ENCODE data around the gene TM9SF3.

TM9SF3 gene

DNA sequence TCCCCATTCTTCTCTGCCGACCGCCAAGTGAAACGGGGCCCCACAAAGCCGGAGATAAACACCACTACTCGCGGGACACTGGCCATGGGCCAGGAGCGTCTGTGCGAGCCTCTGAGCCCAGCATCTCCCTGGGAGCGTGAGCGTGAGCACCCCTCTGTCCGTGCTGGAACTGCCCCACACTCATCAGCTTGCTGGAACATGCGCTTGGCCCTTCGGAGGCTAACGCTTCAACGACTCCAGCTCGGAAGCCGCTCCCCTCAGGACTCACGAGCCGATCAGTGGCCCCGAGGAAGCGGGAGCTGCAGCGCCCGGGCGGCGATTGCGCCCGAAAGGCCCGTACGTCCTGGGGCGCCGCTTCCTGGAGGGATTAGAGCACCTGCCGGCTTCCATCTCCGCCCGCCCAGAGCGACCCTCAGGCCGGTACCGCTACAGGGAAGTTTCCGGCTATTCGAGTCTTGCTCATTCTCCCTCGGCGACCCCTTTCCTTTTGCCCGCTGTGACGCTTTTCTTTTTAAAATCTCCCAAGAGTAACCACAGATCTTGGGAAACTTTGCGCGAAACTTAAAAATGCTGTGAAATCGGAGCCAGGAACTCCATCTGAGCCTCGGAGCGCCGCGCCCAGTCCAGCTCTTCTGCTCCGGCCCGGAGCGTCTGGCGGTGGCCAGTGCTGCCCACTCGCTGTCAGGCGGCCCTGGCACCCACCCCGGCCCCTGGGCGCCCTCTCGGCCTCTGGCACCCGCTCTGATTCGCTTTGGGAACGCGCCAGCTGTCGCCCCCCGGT is 74.1 kb downstream of the TM9SF3 start:
- peak; percentile 32; the same call in 1 of the 2 replicates for TF ChIP-seq EZH2phosphoT487 (IDR thresholded peaks at IDR 0.05; ENCODE audit: borderline replicate concordance, low read length)
- TF ChIP-seq, protein P1, sequence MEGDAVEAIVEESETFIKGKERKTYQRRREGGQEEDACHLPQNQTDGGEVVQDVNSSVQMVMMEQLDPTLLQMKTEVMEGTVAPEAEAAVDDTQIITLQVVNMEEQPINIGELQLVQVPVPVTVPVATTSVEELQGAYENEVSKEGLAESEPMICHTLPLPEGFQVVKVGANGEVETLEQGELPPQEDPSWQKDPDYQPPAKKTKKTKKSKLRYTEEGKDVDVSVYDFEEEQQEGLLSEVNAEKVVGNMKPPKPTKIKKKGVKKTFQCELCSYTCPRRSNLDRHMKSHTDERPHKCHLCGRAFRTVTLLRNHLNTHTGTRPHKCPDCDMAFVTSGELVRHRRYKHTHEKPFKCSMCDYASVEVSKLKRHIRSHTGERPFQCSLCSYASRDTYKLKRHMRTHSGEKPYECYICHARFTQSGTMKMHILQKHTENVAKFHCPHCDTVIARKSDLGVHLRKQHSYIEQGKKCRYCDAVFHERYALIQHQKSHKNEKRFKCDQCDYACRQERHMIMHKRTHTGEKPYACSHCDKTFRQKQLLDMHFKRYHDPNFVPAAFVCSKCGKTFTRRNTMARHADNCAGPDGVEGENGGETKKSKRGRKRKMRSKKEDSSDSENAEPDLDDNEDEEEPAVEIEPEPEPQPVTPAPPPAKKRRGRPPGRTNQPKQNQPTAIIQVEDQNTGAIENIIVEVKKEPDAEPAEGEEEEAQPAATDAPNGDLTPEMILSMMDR (IDR thresholded peaks at IDR 0.05; ENCODE audit: low read depth, low read length, poor library complexity, severe bottlenecking) = no peak
- H3K9me2 ChIP-seq (replicated peaks; ENCODE audit: control insufficient read depth, low read length) = no peaks in the 10 kb centered on the region
- H3K27ac ChIP-seq (ENCODE audit: low read depth, low read length) = no peak overlapping the region
- H3K9me3 ChIP-seq (ENCODE audit: control insufficient read depth, insufficient read depth, low read length) = no peaks in the 10 kb centered on the region
- H3K27me3 ChIP-seq (ENCODE audit: control insufficient read depth, low read length) = peaks cover 52% of the 10 kb centered on the region
- 0 out of 2 replicates have a peak, but pooled peaks cover 5% of the 10 kb centered on the region for H3F3A ChIP-seq (ENCODE audit: control insufficient read depth, insufficient read depth)
- H3K4me2 ChIP-seq (ENCODE audit: low read length) = peak overlapping the region; percentile 95
- H3K36me3 ChIP-seq (ENCODE audit: control insufficient read depth, low read length) = no peaks in the 10 kb centered on the region
- H3K4me1 ChIP-seq (ENCODE audit: control insufficient read depth, low read length) = peaks cover 24% of the 10 kb centered on the region
- peak overlapping the region; percentile 75 for H3K4me3 ChIP-seq (ENCODE audit: low read length)
- H3K79me2 ChIP-seq (ENCODE audit: control insufficient read depth, low read length) = no peaks in the 10 kb centered on the region
- H4K20me1 ChIP-seq (ENCODE audit: control insufficient read depth, insufficient read depth, low read depth, low read length) = no peaks in the 10 kb centered on the region

DNA sequence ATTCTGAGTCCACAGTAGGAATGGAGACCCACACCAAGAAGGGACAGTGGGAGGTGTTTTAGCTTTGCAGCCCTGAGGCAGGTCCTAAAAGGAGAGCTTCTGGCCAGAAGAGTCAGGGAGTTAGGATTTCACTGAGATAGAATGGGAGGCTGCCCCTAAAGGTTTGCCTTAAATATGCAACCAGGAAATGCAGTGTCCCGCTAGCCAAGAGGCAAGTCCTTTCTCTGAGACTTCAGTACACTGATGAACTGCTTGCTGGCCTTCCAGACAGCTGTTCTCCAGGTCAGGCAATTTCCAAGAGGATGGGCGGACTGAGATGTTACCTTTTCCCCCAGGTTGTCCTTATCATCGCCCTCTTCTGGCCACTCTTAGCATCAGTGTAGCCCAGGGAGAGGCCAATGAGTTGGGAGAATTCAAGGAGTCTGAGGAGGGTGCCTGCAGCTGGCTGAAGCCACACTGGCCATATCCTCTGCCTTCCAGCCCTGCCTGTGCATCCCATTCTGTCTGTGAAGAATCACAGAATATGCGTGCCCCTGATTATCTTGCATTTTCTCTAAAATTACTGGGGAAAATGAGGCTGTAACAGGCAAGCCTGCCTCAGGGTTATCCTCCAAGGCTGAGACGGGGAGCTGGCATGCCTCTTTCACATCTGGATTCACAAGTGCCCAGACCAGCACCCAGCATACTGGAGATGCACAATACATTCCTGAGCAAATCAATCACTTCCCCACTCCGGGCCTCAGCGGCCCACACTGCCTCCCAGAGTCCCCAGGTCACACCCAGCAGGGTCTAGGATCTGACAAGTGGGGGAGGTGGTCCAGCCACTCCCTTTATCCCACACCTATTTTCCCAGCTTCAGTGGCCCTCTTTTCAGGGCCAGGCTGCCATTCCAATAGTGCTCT is 75.5 kb downstream of the TM9SF3 start:
- Histone ChIP-seq H3K4me3 (ENCODE audit: low read length) (no peak overlapping the region), H3K4me1 (ENCODE audit: control insufficient read depth, low read length) (peaks cover 24% of the 10 kb centered on the region), H3K27ac (ENCODE audit: low read depth, low read length) (no peak overlapping the region), H3K9me3 (ENCODE audit: control insufficient read depth, insufficient read depth, low read length) (no peaks in the 10 kb centered on the region), H4K20me1 (ENCODE audit: control insufficient read depth, insufficient read depth, low read depth, low read length) (no peaks in the 10 kb centered on the region), H3K36me3 (ENCODE audit: control insufficient read depth, low read length) (no peaks in the 10 kb centered on the region), H3K4me2 (ENCODE audit: low read length) (no peak overlapping the region), H3K27me3 (ENCODE audit: control insufficient read depth, low read length) (peaks cover 49% of the 10 kb centered on the region), H3K79me2 (ENCODE audit: control insufficient read depth, low read length) (no peaks in the 10 kb centered on the region), H3K9me2 (replicated peaks; ENCODE audit: control insufficient read depth, low read length) (no peaks in the 10 kb centered on the region), H3F3A (ENCODE audit: control insufficient read depth, insufficient read depth) (0 out of 2 replicates have a peak, but pooled peaks cover 5% of the 10 kb centered on the region)
- TF ChIP-seq, protein P1 (IDR thresholded peaks at IDR 0.05; ENCODE audit: low read depth, low read length, poor library complexity, severe bottlenecking) = peak; percentile 75
- TF ChIP-seq EZH2phosphoT487 (IDR thresholded peaks at IDR 0.05; ENCODE audit: borderline replicate concordance, low read length) = no peak

DNA sequence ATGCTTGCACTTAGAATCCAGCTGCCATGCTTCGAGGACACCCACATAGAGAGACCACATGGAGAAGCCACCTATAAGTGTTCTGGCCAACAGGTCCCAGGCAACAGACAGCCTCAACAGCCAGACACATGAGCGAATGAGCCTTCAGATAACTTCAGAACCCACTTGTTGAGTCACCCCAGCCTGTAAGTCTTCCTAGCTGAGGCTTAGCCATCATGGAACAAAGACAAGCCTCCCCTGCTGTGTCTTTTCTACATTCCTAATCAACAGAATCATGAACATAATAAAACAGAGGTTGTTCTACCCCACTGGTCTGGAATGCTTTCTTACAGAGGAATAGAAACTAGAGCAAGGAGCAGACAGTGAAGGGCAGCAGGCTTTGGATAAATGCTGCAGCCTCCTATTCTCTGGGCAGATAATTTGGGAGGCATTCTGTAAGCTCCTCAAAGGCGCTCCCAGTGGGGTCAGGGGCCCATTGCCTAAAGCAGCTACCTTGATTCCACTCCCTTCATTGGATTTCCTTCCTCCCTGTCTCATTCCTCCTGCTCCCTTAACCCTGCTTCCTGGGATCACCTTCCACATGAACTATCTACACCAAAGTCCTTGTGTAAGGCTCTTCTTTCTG is 77.7 kb downstream of the TM9SF3 start:
- Histone ChIP-seq H3K27me3 (ENCODE audit: control insufficient read depth, low read length) (peaks cover 33% of the 10 kb centered on the region), H3K79me2 (ENCODE audit: control insufficient read depth, low read length) (no peaks in the 10 kb centered on the region), H3K9me3 (ENCODE audit: control insufficient read depth, insufficient read depth, low read length) (no peaks in the 10 kb centered on the region), H3K27ac (ENCODE audit: low read depth, low read length) (no peak overlapping the region), H3K4me2 (ENCODE audit: low read length) (no peak overlapping the region), H3K4me1 (ENCODE audit: control insufficient read depth, low read length) (peaks cover 20% of the 10 kb centered on the region), H4K20me1 (ENCODE audit: control insufficient read depth, insufficient read depth, low read depth, low read length) (no peaks in the 10 kb centered on the region), H3K4me3 (ENCODE audit: low read length) (no peak overlapping the region), H3K36me3 (ENCODE audit: control insufficient read depth, low read length) (no peaks in the 10 kb centered on the region), H3F3A (ENCODE audit: control insufficient read depth, insufficient read depth) (no peaks in the 10 kb centered on the region), H3K9me2 (replicated peaks; ENCODE audit: control insufficient read depth, low read length) (no peaks in the 10 kb centered on the region)
- TF ChIP-seq, protein P1 (IDR thresholded peaks at IDR 0.05; ENCODE audit: low read depth, low read length, poor library complexity, severe bottlenecking) = no peak
- no peak for TF ChIP-seq EZH2phosphoT487 (IDR thresholded peaks at IDR 0.05; ENCODE audit: borderline replicate concordance, low read length)
